ENCODE results near the gene ITGAE. TPM values are rescaled to one million over a fixed set of nuclear protein-coding genes. Genes with fewer than 3 reads are reported as not detected.

ITGAE gene
- total RNA-seq, 1 experiment from 2014 or later = 60.2 TPM

GRCh38 chr17:3796822-3797170, 4.2 kb downstream of the ITGAE start:
- no peak for DNase-seq (ENCODE audit: low spot score)
- Histone ChIP-seq H3K9me3 (ENCODE audit: low read depth, low read length, poor library complexity, severe bottlenecking) (no peaks in the 10 kb centered on the region), H3K4me1 (ENCODE audit: insufficient read depth, low read length, poor library complexity, severe bottlenecking) (no peaks in the 10 kb centered on the region), H3K36me3 (ENCODE audit: insufficient read depth, low read length, poor library complexity, severe bottlenecking) (no peaks in the 10 kb centered on the region), H3K27me3 (replicated peaks; ENCODE audit: insufficient read depth, low read depth, low read length, poor library complexity) (no peaks in the 10 kb centered on the region), H3K4me3 (ENCODE audit: low read depth, low read length, poor library complexity, severe bottlenecking) (no peak overlapping the region), H3K27ac (ENCODE audit: low read depth, low read length, poor library complexity, severe bottlenecking) (no peak overlapping the region)
- TF ChIP-seq CTCF (conservative IDR thresholded peaks at IDR 0.05; ENCODE audit: low read depth, low read length) = no peak
- TF ChIP-seq EZH2 (IDR thresholded peaks at IDR 0.05; ENCODE audit: borderline replicate concordance, low read depth, low read length, poor library complexity, severe bottlenecking) = no peak
- no TSS peak for BruUV-seq (replicated peaks)
- intact Hi-C loops (cut with micrococcal nuclease; ENCODE audit: unreplicated experiment) = no loop called here
- ChIA-PET POLR2A (ENCODE audit: low non-redundant PET) (no interaction called here), CTCF (no interaction called here)

GRCh38 chr17:3796110-3796821, 4.7 kb downstream of the ITGAE start:
- H3K27ac ChIP-seq (ENCODE audit: low read depth, low read length, poor library complexity, severe bottlenecking) = no peak overlapping the region
- CTCF ChIA-PET = no interaction called here
- BruUV-seq (replicated peaks) = no TSS peak

DNA sequence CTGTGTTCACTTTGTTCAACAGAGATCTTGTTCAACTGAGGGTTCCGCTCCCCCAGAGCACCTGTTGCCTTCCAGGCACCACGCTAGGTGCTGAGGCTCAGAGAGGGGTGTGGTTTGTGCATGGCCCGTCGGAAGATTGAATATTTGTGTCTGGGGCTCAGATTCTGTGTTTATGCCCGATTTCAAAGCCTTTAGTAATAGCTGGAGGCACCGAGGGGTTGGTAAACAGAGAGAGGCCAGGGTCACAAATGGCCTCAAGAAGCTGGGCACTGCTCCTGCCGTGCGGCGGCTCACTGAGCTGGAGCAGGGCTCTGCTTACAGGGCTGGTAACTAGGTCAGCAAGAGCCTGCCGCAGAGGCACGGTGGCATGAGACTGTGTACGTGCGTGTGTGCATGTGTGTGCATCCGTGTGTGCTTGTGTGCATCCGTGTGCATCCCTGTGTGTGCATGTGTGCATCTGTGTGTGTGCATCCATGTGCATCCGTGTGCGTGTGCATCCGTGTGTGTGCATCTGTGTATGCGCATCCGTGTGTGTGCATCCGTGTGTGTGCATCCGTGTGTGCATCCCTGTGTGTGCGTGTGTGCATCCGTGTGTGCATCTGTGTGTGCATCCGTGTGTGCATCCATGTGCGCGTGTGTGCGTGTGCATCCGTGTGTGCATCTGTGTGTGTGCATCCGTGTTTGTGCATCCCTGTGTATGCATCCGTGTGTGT, 5.4 kb downstream of the ITGAE start:
- H3K27me3 ChIP-seq (replicated peaks; ENCODE audit: insufficient read depth, low read depth, low read length, poor library complexity) = no peaks in the 10 kb centered on the region
- CTCF ChIA-PET = no interaction called here
- intact Hi-C loops (cut with micrococcal nuclease; ENCODE audit: unreplicated experiment) = no loop called here
- BruUV-seq (replicated peaks) = no TSS peak
- no peak overlapping the region for H3K27ac ChIP-seq (ENCODE audit: low read depth, low read length, poor library complexity, severe bottlenecking)
- no peaks in the 10 kb centered on the region for H3K9me3 ChIP-seq (ENCODE audit: low read depth, low read length, poor library complexity, severe bottlenecking)
- TF ChIP-seq EZH2 (IDR thresholded peaks at IDR 0.05; ENCODE audit: borderline replicate concordance, low read depth, low read length, poor library complexity, severe bottlenecking) (no peak), CTCF (conservative IDR thresholded peaks at IDR 0.05; ENCODE audit: low read depth, low read length) (no peak)
- H3K4me1 ChIP-seq (ENCODE audit: insufficient read depth, low read length, poor library complexity, severe bottlenecking) = no peaks in the 10 kb centered on the region
- POLR2A ChIA-PET (ENCODE audit: low non-redundant PET) = no interaction called here
- no peak for DNase-seq (ENCODE audit: low spot score)
- H3K4me3 ChIP-seq (ENCODE audit: low read depth, low read length, poor library complexity, severe bottlenecking) = no peak overlapping the region
- H3K36me3 ChIP-seq (ENCODE audit: insufficient read depth, low read length, poor library complexity, severe bottlenecking) = no peaks in the 10 kb centered on the region

More at GRCh38 chr17:3796110-3796821, 4.7 kb downstream of the ITGAE start:
- Histone ChIP-seq H3K4me3 (ENCODE audit: low read depth, low read length, poor library complexity, severe bottlenecking) (no peak overlapping the region), H3K27me3 (replicated peaks; ENCODE audit: insufficient read depth, low read depth, low read length, poor library complexity) (no peaks in the 10 kb centered on the region), H3K36me3 (ENCODE audit: insufficient read depth, low read length, poor library complexity, severe bottlenecking) (no peaks in the 10 kb centered on the region), H3K9me3 (ENCODE audit: low read depth, low read length, poor library complexity, severe bottlenecking) (no peaks in the 10 kb centered on the region), H3K4me1 (ENCODE audit: insufficient read depth, low read length, poor library complexity, severe bottlenecking) (no peaks in the 10 kb centered on the region)
- POLR2A ChIA-PET (ENCODE audit: low non-redundant PET) = no interaction called here
- TF ChIP-seq CTCF (conservative IDR thresholded peaks at IDR 0.05; ENCODE audit: low read depth, low read length) (no peak), EZH2 (IDR thresholded peaks at IDR 0.05; ENCODE audit: borderline replicate concordance, low read depth, low read length, poor library complexity, severe bottlenecking) (no peak)
- DNase-seq (ENCODE audit: low spot score) = no peak
- intact Hi-C loops (cut with micrococcal nuclease; ENCODE audit: unreplicated experiment) = no loop called here

All from A673 (cell line).